ENCODE measurements around the gene IGSF6. TPM values are rescaled to one million over a fixed set of nuclear protein-coding genes. Genes with fewer than 3 reads are reported as not detected.

IGSF6 gene
- total and polyA plus RNA-seq, 2 of the 8 experiments (the other 6 are each of a cell fraction or from before 2014, with no cell fraction given) = not detected

DNA sequence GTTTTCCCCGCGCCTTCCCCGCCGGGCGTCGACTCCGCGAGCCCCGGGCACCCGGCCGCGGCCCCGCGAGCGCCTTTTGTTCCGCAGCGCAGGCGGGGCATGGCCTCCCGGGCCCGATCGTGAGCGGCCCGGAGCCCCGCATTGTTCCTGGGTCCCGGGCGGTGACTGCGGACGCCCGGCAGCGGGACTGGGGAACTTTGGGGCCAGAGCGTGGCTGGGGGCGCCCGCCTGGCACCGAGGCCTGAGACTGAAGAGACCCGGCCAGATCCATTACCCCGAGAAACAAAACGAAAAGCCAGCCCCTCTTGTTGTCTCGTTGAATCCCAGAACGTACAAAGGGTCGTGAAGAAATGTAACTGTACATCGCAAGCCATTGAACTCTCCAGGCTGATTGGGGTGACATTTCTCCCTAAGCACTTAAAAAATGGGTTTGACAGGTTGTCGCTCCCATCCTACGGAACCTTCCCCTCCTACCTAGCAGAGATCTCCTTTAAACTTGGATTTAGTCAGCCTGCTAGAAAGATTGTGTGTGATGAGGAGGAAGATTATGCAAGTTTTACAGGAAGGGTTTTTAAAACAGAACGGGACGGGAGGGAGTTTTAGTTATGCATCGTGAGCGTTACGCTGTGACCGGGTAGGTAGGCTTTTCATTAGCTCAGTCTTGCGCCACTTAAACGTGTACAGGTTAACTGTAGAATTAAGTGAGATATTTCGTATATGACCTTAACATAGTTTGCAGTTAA lies 52.2 kb downstream of the IGSF6 start:
- H4K5ac ChIP-seq (ENCODE audit: insufficient read length, low read depth, low read length) = no peak overlapping the region
- no peaks in the 10 kb centered on the region for H3K36me3 ChIP-seq (ENCODE audit: control insufficient read depth in 2 of 4, insufficient read depth in 4 of 4, low read length in 3 of 4)
- DNase-seq (ENCODE audit: low read depth in 1 of 2, low spot score in 2 of 2) (no peak), FAIRE-seq (no peak)
- H3K4me2 ChIP-seq (ENCODE audit: insufficient read depth in 1 of 2, low read depth in 2 of 2, low read length in 2 of 2) = peak overlapping the region; percentile 87 to 92
- H2AFZ ChIP-seq (ENCODE audit: low read length) = no peak overlapping the region; the same call in 1 of the 2 replicates
- H2AK5ac ChIP-seq (ENCODE audit: low read depth, low read length) = no peak overlapping the region
- H4K91ac ChIP-seq (replicated peaks; ENCODE audit: insufficient read length, low read length) = no peak overlapping the region
- WGBS, 2 experiments (ENCODE audit: extremely low coverage in 1 of 2, insufficient coverage in 1 of 2, insufficient read length in 1 of 2, insufficient replicate concordance in 2 of 2, low coverage in 1 of 2, low lambda C conversion rate in 2 of 2, missing lambda C conversion rate in 1 of 2) = 3% methylated on average over 37 of the region's 52 CpGs; no CpG with 5 or more reads in 1 of the 2 experiments
- no peaks in the 10 kb centered on the region for H3K27me3 ChIP-seq (replicated peaks in 1 of 4; ENCODE audit: control insufficient read depth in 3 of 4, extremely low read depth in 1 of 4, insufficient read depth in 3 of 4, low read length in 3 of 4)
- no peak overlapping the region for H2BK120ac ChIP-seq (replicated peaks; ENCODE audit: low read depth, low read length)
- no peak overlapping the region for H2BK12ac ChIP-seq (ENCODE audit: low read depth, low read length)
- H3K27ac ChIP-seq (ENCODE audit: low read depth, low read length) = peak overlapping the region; percentile 27; the same call in 1 of the 2 replicates
- H3K18ac ChIP-seq (ENCODE audit: extremely low read depth, low read length) = no peak overlapping the region
- H3K14ac ChIP-seq (ENCODE audit: insufficient read length) = no peak overlapping the region
- no peaks in the 10 kb centered on the region for H3K9me3 ChIP-seq (ENCODE audit: insufficient read depth in 2 of 2, low read depth in 1 of 2, low read length in 1 of 2)
- H3K4me3 ChIP-seq (ENCODE audit: extremely low read depth in 1 of 4, insufficient read depth in 2 of 4, low read depth in 3 of 4, low read length in 4 of 4) = peak overlapping the region; percentile 61 to 99 (median 88)
- no peak overlapping the region for H2BK20ac ChIP-seq (ENCODE audit: low read length)
- peak overlapping the region; percentile 93 to 98 (median 96) for H3K9ac ChIP-seq (replicated peaks in 1 of 4; ENCODE audit: extremely low read depth in 1 of 4, low read depth in 3 of 4, low read length in 3 of 4)
- H2BK15ac ChIP-seq (ENCODE audit: low read length) = no peak overlapping the region
- no peak overlapping the region for H3K56ac ChIP-seq (replicated peaks; ENCODE audit: insufficient read length, low read depth, low read length)
- peaks cover 8% of the 10 kb centered on the region for H3K23me2 ChIP-seq (ENCODE audit: low read depth, low read length)
- no peak overlapping the region for H3K4ac ChIP-seq (replicated peaks; ENCODE audit: insufficient read length, low read depth, low read length)
- ChIA-PET CTCF (ENCODE audit: partially characterized antibody) (no interaction called here), POLR2A (ENCODE audit: partially characterized antibody) (interaction anchor here (1.0 to 1.5 kb wide), 6 partner anchors 8 to 98 kb away, joined by 3 to 4 read pairs (median 4); no protein-coding TSS in a partner anchor)
- H3K79me2 ChIP-seq (ENCODE audit: control insufficient read depth in 1 of 2, insufficient read depth in 2 of 2, low read length in 2 of 2) = peaks cover 12 to 51% of the 10 kb centered on the region in 2 experiments; a peak in 3 of 4 replicates
- H3K79me1 ChIP-seq (ENCODE audit: low read depth, low read length) = 0 out of 2 replicates have a peak, but pooled peaks cover 3% of the 10 kb centered on the region
- H4K8ac ChIP-seq (ENCODE audit: extremely low read depth, insufficient read depth, low read length) = peak overlapping the region; percentile 78; the same call in 1 of the 2 replicates
- H2BK5ac ChIP-seq (ENCODE audit: low read depth, low read length) = no peak overlapping the region
- H4K20me1 ChIP-seq (replicated peaks in 1 of 2; ENCODE audit: control insufficient read depth in 1 of 2, insufficient read depth in 2 of 2, low read length in 2 of 2) = peaks cover 2 to 11% of the 10 kb centered on the region in 2 experiments
- peaks cover 0 to 4% (median 0%) of the 10 kb centered on the region in 4 experiments; a peak in 2 of 7 replicates for H3K4me1 ChIP-seq (replicated peaks in 1 of 4; ENCODE audit: control insufficient read depth in 3 of 4, insufficient read depth in 4 of 4, low read length in 3 of 4)
- H3K23ac ChIP-seq (ENCODE audit: insufficient read length) = no peak overlapping the region
- peak in 1 of 2 experiments; percentile 77; a peak in 2 of 4 replicates for TF ChIP-seq SIN3A (conservative IDR thresholded peaks at IDR 0.05 in 1 of 2, IDR thresholded peaks at IDR 0.05 in 1 of 2; ENCODE audit: low read depth in 1 of 2, low read length in 2 of 2)
- TF ChIP-seq JUN (IDR thresholded peaks at IDR 0.05; ENCODE audit: low read depth, low read length) = no peak
- no peak for TF ChIP-seq SRF (IDR thresholded peaks at IDR 0.05; ENCODE audit: low read depth, low read length)
- TF ChIP-seq KDM4A (IDR thresholded peaks at IDR 0.05; ENCODE audit: low read depth, low read length, severe bottlenecking) = peak; percentile 44
- TF ChIP-seq EZH2 (IDR thresholded peaks at IDR 0.05; ENCODE audit: low read depth, low read length, severe bottlenecking) = no peak
- TF ChIP-seq RXRA (IDR thresholded peaks at IDR 0.05; ENCODE audit: insufficient read depth, low read depth, low read length) = no peak
- TF ChIP-seq RBBP5 (IDR thresholded peaks at IDR 0.05; ENCODE audit: borderline replicate concordance, low read depth, low read length) = 0 out of 2 replicates have a peak, but pooled peaks have one; percentile 29
- TF ChIP-seq SAP30 (IDR thresholded peaks at IDR 0.05; ENCODE audit: insufficient read depth, insufficient replicate concordance, low read length) = peak; percentile 67
